ENCODE measurements around the gene MBP. TPM values are rescaled to one million over a fixed set of nuclear protein-coding genes. Genes with fewer than 3 reads are reported as not detected.

The MBP gene
- total RNA-seq, 4 donors from 2014 or later = 18.1 to 58.8 (median 30.6) TPM

- no peak for TF ChIP-seq CTCF (IDR thresholded peaks at IDR 0.05; ENCODE audit: low read depth)
Measured at GRCh38 chr18:76986406-76986805, 146.2 kb downstream of the MBP start.

GRCh38 chr18:76985951-76986236, 146.7 kb downstream of the MBP start:
- no peak for TF ChIP-seq CTCF (IDR thresholded peaks at IDR 0.05; ENCODE audit: low read depth)

GRCh38 chr18:76985156-76985950, 147.2 kb downstream of the MBP start:
- no peak for TF ChIP-seq CTCF (IDR thresholded peaks at IDR 0.05; ENCODE audit: low read depth)

GRCh38 chr18:76984193-76985155, 148.1 kb downstream of the MBP start:
- no peak for TF ChIP-seq CTCF (IDR thresholded peaks at IDR 0.05; ENCODE audit: low read depth)

- no peak for TF ChIP-seq CTCF (IDR thresholded peaks at IDR 0.05; ENCODE audit: low read depth)
Measured at GRCh38 chr18:76983613-76984051, 149.0 kb downstream of the MBP start.

- no peak for TF ChIP-seq CTCF (IDR thresholded peaks at IDR 0.05; ENCODE audit: low read depth)
Measured at GRCh38 chr18:76982841-76983583, 149.6 kb downstream of the MBP start.
